ENCODE measurements around the gene MIA.
"Not testable (repeated sequence)": the region's sequence is repeated elsewhere in the genome, so short reads cannot be mapped to it uniquely, and the experiment has no call there.

MIA gene

GRCh38 chr19:40825460-40826095 lies 50.3 kb downstream of the MIA start:
- DNase-seq = not testable (repeated sequence)

GRCh38 chr19:40826312-40826698 lies 51.0 kb downstream of the MIA start:
- not testable (repeated sequence) for DNase-seq

GRCh38 chr19:40826699-40827385 lies 51.5 kb downstream of the MIA start:
- not testable (repeated sequence) for DNase-seq

Data from inflammatory macrophage treated with lipopolysaccharide for 1 hour (primary cell).